ENCODE results near the gene ICAM2.

GRCh38 chr17:63955791-63956190, 64.6 kb downstream of the ICAM2 start:
- TF ChIP-seq CTCF (IDR thresholded peaks at IDR 0.05; ENCODE audit: insufficient read depth, low read depth, low read length) (no peak), EZH2 (IDR thresholded peaks at IDR 0.05; ENCODE audit: insufficient read depth, low read length) (no peak)
